AG10803 (cell line): Measurements from ENCODE around the gene RNF115.

Experiments
- DNase-seq: peaks from one replicate; pipeline ENCODE4 v3.0.0; 2010; ENCODE audit warnings: low read depth
- H3K4me3 ChIP-seq: 2 replicates; pipeline ENCODE4 v1.5.1; 2011; ENCODE audit warnings: mild to moderate bottlenecking, low read length, control low read depth
- CTCF ChIP-seq: conservative IDR thresholded peaks from 2 replicates; pipeline ENCODE4 v1.5.1; 2011; ENCODE audit warnings: mild to moderate bottlenecking, low read length, control low read depth, inconsistent platforms

Gene RNF115

GRCh38 chr1:145858238-145858900, 34.5 kb upstream of the RNF115 start:
- peak overlapping the region; percentile 96 for H3K4me3 ChIP-seq
- DNase-seq, result peak; percentile 29
- 0 out of 2 replicates have a peak, but pooled peaks have one; percentile 2 for TF ChIP-seq CTCF

- peak overlapping the region; percentile 13 for H3K4me3 ChIP-seq
- no peak for DNase-seq
- TF ChIP-seq CTCF, result no peak
Measured at GRCh38 chr1:145857170-145857569, 33.3 kb upstream of the RNF115 start.

- no peak overlapping the region for H3K4me3 ChIP-seq
- peak; percentile 12; the same call in 1 of the 2 replicates for TF ChIP-seq CTCF
- no peak for DNase-seq
Measured at GRCh38 chr1:145855426-145855948, 31.6 kb upstream of the RNF115 start.

- peak; percentile 84 for DNase-seq
- peak; percentile 34 for TF ChIP-seq CTCF
Measured at GRCh38 chr1:145849356-145850160, 25.7 kb upstream of the RNF115 start.

GRCh38 chr1:145847827-145848226, 23.9 kb upstream of the RNF115 start:
- TF ChIP-seq CTCF, result no peak
- no peak overlapping the region for H3K4me3 ChIP-seq
- DNase-seq, result no peak

More at GRCh38 chr1:145849356-145850160, 25.7 kb upstream of the RNF115 start:
- H3K4me3 ChIP-seq, result no peak overlapping the region

- peak; percentile 27 for DNase-seq
- H3K4me3 ChIP-seq, result peak overlapping the region; percentile 72
- TF ChIP-seq CTCF, result peak; percentile 83
Measured at GRCh38 chr1:145846201-145846612, 22.3 kb upstream of the RNF115 start.
